Choroid plexus epithelial cell (primary cell): ENCODE results near the gene EIPR1.
A peak's percentile ranks its signal among the peaks of the same experiment; 100 is the strongest.

Source experiments
- DNase-seq: peaks from one replicate; pipeline ENCODE4 v3.0.0-alpha.2; 2010; ENCODE audit warnings: low read depth
- H3K4me3 ChIP-seq: 2 replicates; pipeline ENCODE4 v1.5.1; 2011; ENCODE audit warnings: low read depth, mild to moderate bottlenecking, control low read depth, low read length, moderate library complexity
- TF ChIP-seq, protein P1 (sequence below): conservative IDR thresholded peaks from 2 replicates; pipeline ENCODE4 v1.5.1; 2011; ENCODE audit warnings: low read depth, mild to moderate bottlenecking, control low read depth, inconsistent platforms, low read length, moderate library complexity

Gene EIPR1

DNA sequence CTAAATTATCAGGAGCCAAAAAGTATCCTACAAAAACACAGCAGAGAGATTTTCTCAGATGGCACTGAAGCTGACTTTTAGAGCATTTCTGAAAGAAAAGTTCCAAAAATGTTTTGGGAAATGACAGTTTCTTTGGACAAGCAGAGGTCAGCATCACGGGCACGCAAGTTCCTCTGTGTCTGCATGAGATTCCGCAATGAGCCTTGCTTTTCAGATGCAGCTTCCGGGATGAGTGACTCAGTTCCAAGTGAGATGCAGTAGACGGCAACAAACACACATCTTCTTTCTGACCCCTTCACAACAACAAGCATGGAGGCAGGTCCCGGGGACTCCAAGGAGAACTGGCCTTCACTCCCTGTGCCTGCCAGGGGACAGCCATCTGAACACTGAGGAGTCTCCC, 76.6 kb downstream of the EIPR1 start:
- TF ChIP-seq, protein P1, sequence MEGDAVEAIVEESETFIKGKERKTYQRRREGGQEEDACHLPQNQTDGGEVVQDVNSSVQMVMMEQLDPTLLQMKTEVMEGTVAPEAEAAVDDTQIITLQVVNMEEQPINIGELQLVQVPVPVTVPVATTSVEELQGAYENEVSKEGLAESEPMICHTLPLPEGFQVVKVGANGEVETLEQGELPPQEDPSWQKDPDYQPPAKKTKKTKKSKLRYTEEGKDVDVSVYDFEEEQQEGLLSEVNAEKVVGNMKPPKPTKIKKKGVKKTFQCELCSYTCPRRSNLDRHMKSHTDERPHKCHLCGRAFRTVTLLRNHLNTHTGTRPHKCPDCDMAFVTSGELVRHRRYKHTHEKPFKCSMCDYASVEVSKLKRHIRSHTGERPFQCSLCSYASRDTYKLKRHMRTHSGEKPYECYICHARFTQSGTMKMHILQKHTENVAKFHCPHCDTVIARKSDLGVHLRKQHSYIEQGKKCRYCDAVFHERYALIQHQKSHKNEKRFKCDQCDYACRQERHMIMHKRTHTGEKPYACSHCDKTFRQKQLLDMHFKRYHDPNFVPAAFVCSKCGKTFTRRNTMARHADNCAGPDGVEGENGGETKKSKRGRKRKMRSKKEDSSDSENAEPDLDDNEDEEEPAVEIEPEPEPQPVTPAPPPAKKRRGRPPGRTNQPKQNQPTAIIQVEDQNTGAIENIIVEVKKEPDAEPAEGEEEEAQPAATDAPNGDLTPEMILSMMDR, result no peak
- no peak overlapping the region for H3K4me3 ChIP-seq
- peak; percentile 35 for DNase-seq

DNA sequence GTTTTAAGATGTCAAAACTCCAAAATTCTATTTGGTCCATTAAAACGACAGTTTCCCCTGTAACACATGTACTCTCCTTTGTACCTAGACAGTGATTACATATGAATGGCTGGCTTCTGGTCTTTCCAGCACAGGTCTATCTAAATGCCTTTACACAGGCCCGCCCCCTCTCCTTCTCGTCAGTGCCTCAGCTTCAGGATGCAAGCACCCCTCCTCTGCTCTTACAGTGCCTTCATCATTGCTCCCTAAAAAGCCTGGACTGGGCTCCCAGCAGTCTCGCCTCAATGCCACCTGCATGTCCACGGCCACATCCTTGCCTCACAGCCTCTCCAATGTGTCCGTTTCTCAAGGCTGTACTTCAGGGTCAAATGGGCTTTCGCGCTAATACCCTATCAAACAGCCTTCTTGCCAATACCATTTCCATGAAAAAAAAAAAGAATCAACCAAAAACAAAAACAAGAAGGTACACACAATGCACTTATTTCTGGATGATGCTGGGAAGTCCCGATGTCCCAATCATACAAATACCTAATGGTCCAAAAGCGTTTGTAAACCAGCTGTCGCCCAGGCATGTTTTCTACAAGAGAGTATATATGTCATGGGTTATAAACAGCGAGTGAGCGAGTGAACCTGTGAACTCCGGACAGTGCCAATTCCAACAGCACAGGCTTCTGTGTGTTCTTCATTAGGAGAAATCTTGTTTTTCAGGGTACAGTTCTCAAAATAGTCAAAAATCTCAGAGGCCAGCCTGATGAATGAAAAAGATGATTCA, 77.2 kb downstream of the EIPR1 start:
- no peak overlapping the region for H3K4me3 ChIP-seq
- peak; percentile 19 for DNase-seq
- TF ChIP-seq, protein P1, result no peak

DNA sequence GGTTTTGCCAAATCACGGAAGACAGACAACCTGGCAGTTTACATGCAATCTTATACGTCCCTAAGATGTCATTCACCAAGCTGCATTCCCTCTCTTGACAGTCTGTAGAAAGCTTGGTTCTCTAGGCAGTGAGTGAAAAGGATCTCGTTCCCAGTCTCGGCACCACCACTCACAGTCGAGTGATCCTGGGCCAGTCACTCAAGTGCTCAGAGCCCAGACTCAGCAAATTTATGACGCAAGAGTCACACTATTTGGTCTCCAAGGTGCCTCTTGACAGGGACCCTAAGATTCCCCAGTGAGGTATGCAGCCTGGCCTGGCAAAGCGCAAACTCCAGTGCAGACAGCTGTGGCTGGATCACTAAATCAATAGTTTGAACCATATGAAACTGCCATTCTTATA, 77.9 kb downstream of the EIPR1 start:
- TF ChIP-seq, protein P1, result no peak
- H3K4me3 ChIP-seq, result no peak overlapping the region
- no peak for DNase-seq

DNA sequence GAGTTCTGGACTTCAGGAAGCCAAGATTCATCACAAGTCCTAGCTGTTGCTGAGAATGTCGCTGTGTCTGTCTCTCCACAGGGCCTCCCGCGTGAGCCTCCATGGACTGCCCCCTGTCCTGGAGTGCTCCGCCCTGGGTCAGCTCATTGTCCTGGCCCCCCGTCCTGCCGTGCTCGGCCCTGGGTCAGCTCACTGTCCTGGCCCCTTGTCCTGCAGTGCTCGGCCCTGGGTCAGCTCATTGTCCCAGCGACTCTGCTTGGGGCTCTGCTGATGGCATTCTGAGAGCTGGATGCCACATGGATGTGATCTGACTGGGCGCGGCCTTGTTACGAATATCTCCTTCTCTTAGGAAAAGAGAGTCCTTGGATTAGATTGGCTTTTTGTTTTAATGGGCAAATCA, 78.5 kb downstream of the EIPR1 start:
- no peak for DNase-seq
- no peak overlapping the region for H3K4me3 ChIP-seq
- TF ChIP-seq, protein P1, result no peak

DNA sequence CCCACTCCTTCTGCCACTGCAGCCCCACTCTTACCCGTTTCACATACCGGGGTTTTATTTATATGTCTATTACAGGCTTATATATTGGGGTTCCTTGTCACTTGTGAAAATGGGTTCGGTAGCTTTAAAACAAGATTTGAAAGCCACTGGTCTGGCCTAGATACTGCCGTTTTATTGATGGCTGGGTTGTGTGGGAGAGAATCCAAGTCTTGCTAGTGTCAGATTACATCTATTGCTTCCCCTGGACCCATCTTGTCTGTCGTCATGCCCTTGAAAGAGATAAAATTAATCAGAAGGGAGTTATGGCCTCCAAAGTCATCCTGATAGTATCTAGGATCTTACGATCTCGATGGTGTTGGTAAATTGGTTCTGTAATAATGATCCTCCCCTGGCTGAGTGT, 79.4 kb downstream of the EIPR1 start:
- H3K4me3 ChIP-seq, result no peak overlapping the region
- DNase-seq, result no peak
- TF ChIP-seq, protein P1, result no peak

DNA sequence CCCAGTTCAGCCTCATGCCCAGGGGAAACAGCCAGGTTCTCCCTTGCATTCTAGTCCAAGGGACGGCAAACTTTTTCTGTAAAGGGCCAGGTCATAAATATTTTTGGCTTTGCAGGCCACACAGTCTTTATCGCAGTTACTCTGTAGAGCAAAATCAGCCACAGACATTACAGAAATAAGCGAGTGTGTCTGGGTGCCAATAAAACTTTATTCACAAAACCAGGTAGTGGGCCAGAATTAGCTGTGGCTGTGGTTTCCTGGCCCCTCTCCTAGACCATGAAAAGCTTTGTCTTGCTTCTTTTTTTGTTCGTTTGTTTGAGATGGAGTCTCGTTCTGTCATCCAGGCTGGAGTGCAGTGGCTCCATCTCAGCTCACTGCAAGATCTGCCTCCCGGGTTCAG, 80.1 kb downstream of the EIPR1 start:
- no peak for DNase-seq
- no peak overlapping the region for H3K4me3 ChIP-seq
- TF ChIP-seq, protein P1, result no peak
